Right lung (tissue), 10 donors: Measurements from ENCODE around the gene PCGF2. TPM values are rescaled to one million over a fixed set of nuclear protein-coding genes. Genes with fewer than 3 reads are reported as not detected.
"Not testable (repeated sequence)": the region's sequence is repeated elsewhere in the genome, so short reads cannot be mapped to it uniquely, and the experiment has no call there.

Experiments
- DNase-seq, 2 donors: peaks; one replicate each; pipeline ENCODE4 v3.0.0-alpha.2; 2013
- long read RNA-seq, 8 donors: transcript quantifications; one replicate each; lab custom pipeline, GENCODE V29; 2026
- polyA plus RNA-seq, 5 donors: library from polyadenylated mRNA; unstranded; fragments of 120-200 nt; gene quantifications; one replicate each; pipeline versions ENCODE4 v1.2.1 to v1.2.3, GENCODE V29; 2013; ENCODE audit warnings: inconsistent platforms in 1 of 5, low replicate concordance in 1 of 5; ENCODE audit not compliant: insufficient read length in 5 of 5, insufficient read depth in 1 of 5

The PCGF2 gene
- polyA plus RNA-seq, result 100 to 1,000 TPM in 2 of 5 donors, 10 to 100 TPM in 3; 63.6 to 108 (median 89.9) TPM
- long read RNA-seq, donor 1, partial matches to known transcripts, result 236 of 487 reads
- long read RNA-seq, donor 1, other reads (novel, unspliced or antisense), result 247 of 487 reads
- long read RNA-seq, donor 2, partial matches to known transcripts, result 0 of 12 reads
- long read RNA-seq, donor 2, other reads (novel, unspliced or antisense), result 10 of 12 reads
- long read RNA-seq, donor 3, partial matches to known transcripts, result 249 of 406 reads
- long read RNA-seq, donor 3, other reads (novel, unspliced or antisense), result 155 of 406 reads
- long read RNA-seq, donor 4, partial matches to known transcripts, result 37 of 39 reads
- long read RNA-seq, donor 4, other reads (novel, unspliced or antisense), result 0 of 39 reads
- long read RNA-seq, donor 5, partial matches to known transcripts, result 29 of 32 reads
- long read RNA-seq, donor 5, other reads (novel, unspliced or antisense), result 0 of 32 reads
- long read RNA-seq, donor 6, transcript PCGF2-207 (11 exons, 2,604 nt), result major isoform, 5 of 53 reads
- long read RNA-seq, donor 6, partial matches to known transcripts, result 22 of 53 reads
- long read RNA-seq, donor 6, other reads (novel, unspliced or antisense), result 26 of 53 reads
- long read RNA-seq, donor 7, transcript PCGF2-207 (11 exons, 2,604 nt), result major isoform, 5 of 252 reads
- long read RNA-seq, donor 7, partial matches to known transcripts, result 114 of 252 reads
- long read RNA-seq, donor 7, other reads (novel, unspliced or antisense), result 133 of 252 reads
- long read RNA-seq, donor 8, partial matches to known transcripts, result 0 of 9 reads
- long read RNA-seq, donor 8, other reads (novel, unspliced or antisense), result 7 of 9 reads

DNA sequence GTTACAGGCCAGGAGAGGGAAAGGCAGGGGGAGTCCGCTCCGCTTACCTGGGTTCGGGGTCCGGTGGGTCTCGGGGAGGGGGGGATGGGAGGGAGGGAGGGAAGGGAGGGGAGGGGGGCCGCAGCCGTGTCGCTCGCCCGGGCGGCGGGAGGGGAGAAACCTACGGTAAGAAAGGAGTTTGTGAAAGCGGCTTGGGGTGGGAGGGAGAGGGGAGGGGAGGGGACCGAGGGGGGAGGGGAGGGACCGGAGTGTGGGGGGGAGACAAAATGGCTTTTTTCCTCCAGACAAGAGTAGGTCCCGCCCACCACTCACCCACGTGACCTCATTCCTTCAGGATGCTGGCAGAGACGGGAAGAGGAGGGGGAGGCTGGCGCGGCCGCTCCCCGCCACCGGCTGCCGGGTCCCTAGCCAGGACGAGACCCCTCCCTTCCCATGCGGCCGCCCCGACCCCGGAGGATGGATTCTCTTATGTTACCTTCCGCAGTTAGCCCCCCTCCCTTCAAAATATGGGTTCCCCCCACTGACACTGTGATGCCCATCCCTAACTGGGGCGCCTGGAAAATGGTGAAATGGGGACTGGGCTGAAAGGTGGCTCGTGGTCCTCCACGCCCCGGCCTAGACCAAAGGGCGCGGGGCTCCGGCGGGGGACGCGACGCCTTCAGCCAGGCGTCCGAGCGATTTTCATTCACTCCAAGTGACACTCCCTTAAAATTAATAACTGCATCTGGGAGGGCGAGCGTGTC, at the start of gene PCGF2:
PCGF2 (minus strand) TSS at position 188 of the 743 bp plus-strand sequence. CDS start 7,934 bp downstream, outside the sequence.
- DNase-seq, result peak; percentile 89 to 90

DNA sequence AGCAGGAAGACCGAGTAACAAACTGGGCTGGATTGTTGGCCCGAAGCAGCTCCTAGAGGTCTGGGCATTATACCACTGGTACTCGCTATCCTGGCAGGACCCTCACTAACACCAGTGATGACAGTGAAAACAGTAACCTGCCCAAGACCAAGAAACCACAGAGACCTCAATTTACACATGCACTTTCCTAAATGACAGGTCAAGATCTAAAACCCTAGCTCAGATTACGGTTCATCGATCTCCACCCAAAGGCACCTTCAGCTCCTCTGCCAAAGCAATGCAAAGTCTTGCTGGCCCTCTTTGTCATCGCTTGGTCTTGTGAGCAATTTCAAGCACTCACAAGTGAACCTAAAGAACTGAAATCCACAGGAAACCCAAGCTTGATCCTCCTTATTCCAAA, 49.7 kb upstream of the PCGF2 start:
- no peak for DNase-seq

DNA sequence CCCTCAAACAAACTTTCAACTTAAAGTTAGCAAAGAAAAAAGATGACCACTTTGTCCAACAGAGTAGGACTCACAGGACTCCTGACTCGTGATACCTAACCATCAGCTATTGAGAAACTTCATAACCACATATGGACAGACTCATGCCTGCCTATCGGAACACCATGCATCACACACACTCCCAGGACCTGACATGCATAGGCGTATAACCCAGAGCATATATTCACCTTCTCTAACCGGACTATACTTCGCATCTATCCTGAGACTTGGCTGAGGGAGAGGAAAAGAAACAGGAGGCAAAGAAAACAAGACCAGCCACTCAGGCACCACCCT, 49.0 kb upstream of the PCGF2 start:
- DNase-seq, result no peak

DNA sequence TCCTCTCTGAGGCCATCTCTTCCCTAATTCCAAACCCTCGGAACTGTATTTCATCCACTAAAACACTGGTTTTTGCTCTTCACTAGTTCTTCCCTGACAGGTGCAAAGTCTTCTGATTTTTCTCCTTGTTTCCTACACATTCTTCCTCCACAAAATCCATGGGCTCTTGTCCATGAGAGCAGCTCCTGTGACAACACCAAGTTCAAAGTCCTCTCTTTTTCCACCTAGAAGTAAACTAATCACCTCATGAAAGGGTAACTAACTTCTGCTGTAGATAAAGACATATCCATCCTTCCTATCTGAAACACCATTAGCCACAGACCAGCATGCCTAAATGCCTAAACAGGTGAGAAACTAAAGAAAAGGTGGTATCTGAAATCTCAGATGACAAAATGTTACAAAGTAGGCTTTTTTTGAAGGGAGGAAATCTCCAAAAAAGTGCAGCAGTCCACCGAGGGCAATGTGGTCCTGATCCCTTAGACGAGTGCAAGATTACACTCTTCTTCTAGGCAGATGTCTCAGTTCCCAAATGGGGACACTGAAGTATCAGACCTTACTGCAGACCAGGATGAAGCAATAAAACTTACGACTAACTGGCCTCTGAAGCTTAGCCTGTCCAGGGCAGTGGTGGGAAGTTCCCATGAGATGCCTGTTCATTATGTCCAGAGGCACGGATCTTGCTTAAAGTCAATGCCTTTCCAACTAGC, 48.5 kb upstream of the PCGF2 start:
- no peak for DNase-seq

DNA sequence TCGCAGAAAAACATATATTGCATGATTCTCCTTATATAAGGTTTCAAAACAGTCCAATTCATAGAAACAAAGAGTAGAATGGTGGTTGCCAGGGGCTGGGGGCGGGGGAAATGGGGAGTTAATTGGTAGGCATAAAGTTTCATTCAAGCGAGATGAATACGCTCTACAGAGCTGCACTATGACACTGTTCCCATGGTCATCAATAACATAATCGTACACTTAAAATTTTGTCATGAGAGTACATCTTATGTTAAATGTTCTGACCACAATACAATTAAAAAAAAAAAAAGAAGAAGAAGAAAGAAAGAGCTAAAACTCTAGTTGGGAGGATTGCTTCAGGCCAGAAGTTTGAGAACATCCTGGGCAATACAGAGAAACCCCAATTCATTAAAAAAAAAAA, 46.1 kb upstream of the PCGF2 start:
- DNase-seq, result no peak

DNA sequence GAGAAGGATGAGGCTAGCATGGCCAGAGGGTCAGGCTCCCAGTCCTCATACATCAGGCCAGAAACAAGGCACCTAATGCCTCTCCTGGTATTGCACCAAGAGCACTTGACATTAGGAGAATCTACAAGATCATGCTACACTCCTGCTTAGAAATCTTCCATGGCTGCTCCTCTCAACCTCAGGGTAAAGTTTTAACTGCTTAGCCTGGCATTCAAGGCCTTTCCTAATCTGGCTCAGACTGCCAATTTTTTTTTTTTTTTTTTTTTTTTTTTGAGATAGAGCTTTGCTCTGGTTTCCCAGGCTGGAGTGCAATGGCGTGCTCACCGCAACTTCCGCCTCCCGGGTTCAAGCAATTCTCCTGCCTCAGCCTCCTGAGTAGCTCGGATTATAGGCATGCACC, 43.0 kb upstream of the PCGF2 start:
- no peak for DNase-seq

DNA sequence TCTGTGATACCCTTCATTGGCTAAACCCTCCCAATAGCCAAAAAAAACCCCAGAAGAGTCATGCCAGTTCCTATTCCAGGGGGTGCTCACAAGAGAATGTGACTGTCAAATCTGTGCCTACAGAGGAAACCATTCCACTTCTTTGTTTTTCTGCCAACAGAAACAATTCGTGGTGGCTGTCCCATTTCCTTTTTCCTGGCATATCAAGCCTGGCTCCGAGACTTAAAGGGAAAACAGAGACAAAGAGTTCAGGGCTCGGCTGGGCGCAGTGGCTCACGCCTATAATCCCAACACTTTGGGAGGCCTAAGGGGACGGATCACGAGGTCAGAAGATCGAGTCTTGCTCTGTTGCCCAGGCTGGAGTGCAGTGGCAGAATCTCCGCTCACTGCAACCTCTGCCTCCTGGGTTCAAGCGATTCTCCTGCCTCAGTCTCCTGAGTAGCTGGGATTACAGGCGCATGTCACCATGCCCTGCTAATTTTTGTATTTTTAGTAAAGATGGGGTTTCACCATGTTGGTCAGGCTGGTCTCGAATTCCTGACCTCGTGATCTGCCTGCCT, 42.1 kb upstream of the PCGF2 start:
- DNase-seq, result not testable (repeated sequence)

DNA sequence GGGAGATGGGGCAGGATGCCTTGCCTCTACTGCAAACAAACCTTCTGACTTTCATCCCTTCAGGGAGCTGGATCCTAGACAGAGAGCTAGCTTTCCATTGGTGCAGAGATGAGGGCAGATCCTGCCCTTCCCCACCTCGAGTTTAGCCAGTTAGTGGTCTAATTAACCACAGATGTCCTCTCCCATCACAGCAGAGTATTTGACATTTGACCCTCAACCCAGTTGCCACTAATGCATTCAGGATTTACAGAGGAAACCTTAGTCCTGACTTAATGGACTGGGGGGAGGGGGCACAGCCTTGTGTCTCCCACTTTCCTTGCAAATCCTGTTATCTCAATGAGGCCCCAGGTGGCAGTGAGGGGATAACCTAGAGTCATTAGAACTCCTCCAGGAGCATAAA, 41.0 kb upstream of the PCGF2 start:
- no peak for DNase-seq

DNA sequence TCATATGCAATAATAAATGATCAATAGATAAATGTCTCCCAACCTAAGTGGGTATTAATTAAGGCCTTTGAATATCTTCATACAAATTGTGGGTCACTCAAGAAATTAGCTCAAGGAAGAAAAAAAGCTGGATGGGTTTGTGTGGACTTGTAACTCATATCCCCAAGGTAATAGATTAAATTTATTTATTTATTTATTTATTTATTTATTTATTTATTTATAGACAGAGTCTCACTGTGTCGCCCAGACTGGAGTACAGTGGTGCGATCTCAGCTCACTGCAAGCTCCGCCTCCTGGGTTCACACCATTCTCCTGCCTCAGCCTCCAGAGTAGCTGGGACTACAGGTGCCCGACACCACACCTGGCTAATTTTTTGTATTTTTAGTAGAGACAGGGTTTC, 39.9 kb upstream of the PCGF2 start:
- DNase-seq, result not testable (repeated sequence)

DNA sequence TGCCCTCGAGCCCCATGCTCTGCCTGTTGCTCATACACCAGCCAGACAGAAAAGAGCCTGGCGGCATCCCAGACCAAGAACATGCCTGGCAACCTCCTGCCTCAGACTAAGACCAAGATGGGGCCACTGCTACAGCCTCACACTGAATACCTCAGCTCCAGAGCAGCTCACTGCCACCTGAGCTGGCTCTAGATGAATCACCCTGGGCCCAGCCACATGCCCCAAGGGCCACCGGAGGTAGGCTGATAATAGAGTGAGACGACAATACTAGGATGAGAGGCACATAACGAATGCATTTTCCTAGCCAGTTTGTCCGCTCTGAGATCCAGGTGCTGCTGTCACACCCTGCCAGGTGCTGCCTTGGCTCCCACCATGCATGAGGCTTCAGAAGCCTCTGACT, 38.2 kb upstream of the PCGF2 start:
- no peak for DNase-seq

DNA sequence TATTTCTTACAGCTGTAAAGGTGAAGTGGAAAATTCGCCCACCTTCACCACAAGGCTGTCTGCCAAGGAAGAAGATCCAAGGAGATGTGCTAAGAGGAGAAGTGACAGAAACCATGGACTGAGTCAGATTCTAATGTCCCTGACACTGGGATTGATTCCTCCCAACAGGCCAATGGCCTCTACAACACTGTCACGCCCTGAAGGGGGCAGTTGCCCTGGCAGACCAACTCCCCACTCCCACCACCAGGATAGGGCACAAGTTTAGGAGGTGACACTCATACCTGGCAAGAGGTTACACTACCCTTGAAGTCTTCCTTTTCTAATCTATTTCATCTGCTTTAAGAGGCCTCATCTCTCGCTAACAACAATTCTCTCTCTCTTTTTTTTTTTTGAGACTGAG, 35.1 kb upstream of the PCGF2 start:
- no peak for DNase-seq

DNA sequence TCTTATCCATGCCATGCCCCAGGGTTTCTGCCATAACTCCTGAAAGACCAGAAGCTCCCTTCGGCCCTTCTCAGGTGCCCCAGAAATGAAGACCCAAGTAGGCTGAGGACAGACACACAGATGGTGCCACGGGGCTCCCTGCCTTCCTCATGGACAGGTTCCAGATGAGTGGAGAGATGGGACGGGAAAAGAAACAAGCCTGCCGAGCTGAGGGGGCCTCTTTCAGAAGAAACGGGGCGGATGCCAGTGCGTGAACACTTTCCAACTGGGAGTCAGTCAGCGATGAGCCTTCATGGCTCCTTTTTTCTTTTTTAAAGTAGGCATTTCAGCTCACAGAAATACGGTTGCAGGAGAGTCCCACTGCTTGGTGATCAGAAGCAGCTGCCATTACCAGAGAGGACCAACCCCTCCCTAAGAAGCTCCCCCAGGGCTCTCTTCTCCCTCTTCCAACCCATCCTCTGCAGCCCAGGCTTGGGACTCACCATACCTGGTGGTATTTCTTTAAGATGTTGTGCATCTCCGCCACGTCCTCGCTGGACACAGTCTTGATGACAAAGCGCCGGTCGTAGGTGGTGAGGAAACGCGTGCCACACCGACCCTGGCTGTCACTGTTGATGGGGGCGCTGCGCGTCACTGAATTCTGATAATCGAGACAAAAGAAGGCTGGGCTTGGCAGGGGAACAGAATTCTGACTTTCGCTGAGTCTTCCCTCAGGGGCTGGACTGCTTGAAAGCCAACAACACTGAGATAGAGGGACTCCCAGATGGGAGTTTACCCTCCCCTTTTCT, 32.0 kb upstream of the PCGF2 start:
- DNase-seq, result no peak

DNA sequence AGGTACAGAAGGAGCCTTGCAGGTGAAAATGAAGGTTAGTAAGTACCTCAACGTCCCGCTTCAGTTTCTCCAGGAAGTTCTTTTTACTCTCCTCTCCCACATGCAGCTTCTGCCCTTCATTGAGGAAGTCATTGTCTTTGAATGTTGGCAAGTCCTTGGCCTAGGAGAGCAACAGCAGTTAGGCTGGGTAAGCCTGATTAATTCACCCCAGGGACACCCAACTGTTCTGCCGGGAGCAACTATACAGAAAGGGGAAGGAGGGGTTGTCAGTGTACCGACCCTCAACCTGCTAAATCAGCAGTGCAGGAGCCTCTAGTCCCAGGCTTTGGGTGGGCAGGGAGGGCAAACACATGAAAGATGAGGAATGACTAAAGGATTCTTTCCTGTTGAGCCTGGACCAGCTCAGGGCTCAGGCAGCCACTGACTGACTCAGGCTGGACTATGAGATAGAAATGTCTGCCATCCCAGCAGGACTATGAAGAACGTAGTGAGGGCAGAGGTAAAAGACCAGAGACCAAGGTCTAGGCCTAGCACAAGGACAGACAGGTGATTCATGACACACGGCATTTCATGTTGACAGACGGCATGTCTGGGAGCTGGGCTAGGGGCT, 29.6 kb upstream of the PCGF2 start:
- no peak for DNase-seq

DNA sequence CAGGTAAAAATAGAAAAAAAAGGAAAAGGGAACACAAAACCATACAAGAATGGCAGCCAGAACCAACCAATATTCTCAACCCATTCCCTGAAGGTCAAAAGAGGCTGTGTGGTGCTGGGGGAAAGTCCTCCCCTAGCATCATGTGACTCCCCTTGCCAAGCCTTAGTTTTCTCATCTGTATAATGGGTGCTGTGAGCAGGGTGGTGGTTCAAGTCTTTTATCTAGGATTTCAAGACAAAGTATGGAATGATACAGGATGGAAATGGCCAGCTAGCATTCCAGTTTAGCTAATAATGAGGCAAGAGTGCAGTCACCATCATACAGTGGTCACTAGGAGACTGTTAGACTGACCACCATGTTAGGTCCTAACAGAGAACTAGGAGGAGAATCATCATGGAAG, 25.1 kb upstream of the PCGF2 start:
- DNase-seq, result no peak

DNA sequence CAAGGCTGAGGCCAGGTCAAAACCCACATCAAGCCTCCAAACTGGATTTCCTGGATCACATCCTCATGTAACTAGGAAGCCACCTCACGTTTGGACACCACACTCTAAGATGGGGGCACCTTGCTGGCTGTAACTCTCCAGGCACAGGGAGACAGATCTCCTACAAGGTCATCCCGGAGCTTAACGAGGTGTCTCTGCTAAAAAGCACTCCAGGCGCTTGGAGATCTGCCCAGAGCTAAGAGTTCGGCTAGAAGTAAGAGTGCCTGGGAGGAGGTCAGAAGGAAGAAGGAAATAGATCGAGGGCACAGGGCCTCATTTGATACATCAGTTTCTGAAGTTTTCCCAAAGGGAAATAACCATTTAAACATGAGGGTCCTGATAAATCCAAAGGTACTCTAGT, 20.3 kb upstream of the PCGF2 start:
- DNase-seq, result no peak

DNA sequence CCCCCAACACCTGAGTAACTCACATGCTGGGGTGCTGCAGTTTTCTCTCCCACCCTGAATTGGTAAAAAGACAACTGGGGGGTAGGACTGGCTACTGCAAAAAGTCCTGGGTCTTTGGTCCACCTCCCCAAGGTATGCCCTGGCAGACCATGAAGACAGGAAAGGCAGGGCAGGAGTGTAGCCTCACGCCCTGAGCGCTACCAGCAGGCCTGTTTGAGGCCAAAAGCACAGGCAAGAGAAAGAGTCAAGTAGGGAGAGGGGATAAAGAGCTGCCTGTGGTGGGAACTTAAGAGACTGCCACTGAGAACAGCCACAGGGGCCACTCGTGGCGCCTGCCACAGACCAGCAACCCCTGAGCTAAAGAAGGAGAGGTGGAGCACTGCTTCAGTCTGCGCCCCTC, 18.2 kb upstream of the PCGF2 start:
- no peak for DNase-seq

DNA sequence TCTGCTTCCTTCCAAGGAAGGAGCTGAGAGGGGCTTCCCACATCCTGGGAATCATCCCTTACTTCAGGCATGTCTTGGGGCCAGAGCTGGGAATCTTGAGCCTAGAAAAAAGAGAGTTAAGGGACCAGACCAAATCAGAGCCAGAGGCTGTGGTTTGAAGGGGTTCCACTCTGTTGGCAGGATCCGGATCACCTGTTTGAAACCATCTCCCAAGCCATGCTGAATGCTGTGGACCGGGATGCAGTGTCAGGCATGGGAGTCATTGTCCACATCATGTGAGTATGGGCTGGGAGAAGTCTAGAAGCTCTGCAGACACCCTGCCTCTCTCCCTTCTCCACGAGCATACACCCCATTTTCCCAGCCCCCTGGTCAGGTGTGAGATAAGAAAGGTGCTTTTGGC, 14.1 kb upstream of the PCGF2 start:
- DNase-seq, result no peak

DNA sequence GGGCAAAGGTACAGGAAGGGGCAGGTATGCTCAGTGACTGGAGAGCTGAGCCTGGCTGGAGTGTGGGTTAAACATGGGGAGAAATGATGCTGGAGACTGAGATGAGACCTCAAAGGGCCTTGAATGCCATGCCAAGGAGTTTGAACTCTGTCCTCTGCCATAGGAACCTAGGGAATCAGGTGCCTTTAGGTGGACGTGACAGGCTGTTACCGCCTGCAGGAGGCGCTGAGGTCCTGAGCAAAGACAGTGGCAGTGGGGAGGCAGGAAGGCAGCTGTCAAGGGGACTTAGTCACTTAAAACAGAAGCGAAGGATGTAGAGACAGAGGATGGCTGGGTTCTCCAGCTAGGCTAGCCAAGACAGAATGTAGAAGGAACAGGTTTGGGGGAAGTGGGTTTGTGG, 13.5 kb upstream of the PCGF2 start:
- DNase-seq, result no peak

DNA sequence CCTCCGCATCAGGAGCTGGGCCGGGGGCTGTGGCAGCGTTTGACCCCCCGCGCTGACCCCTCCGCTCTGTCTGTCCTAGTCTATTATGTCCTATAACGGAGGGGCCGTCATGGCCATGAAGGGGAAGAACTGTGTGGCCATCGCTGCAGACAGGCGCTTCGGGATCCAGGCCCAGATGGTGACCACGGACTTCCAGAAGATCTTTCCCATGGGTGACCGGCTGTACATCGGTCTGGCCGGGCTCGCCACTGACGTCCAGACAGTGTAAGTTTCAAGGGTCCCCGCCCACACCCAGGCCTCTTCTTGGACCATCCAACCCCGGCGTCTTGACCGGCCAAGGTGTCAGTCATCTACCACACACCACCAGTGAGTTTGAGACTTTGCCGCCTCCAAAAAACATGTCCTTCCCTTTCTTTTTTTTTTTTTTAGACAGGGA, 5.0 kb upstream of the PCGF2 start:
- DNase-seq, result no peak
